ENCODE measurements around the gene SIGMAR1.

GRCh38 chr9:34651876-34652601, 14.5 kb upstream of the SIGMAR1 start, which contains the start of gene IL11RA:
- TF ChIP-seq CTCF (IDR thresholded peaks at IDR 0.05) = no peak
- no peak for TF ChIP-seq POLR2A (IDR thresholded peaks at IDR 0.05)

All from testis (tissue), 2 donors.